NCI-H69 (cell line): ENCODE data around the gene PPP1R16B.

Experiments used
- DNase-seq: peaks from one replicate; lab custom pipeline; 2025; lab: John Stamatoyannopoulos, UW

Gene PPP1R16B

DNA sequence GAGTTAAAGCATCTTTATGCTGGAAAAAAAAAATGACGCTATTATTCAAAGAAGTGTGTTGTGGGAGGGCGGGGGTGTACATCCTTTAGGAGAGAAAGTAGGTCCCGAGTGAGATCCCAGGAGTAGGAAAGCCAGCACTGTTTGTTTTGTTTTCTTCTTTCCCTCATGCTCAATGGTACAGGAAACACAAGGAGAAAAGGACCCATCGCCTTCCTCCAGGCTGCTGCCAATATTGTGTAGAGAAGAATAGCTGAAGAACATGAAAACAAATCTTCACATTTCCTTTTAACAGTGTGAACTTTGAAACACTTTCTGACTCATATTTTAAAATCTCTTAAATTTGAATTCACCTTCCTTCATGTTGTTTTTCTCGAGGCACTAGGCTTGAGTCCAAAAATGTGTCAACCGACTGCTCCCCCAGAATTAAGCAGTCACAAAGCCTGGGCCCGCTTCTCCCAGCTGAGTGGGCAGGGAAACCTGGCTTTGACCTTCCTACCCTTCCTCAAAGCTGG lies 22.3 kb downstream of the PPP1R16B start:
- no peak for DNase-seq

DNA sequence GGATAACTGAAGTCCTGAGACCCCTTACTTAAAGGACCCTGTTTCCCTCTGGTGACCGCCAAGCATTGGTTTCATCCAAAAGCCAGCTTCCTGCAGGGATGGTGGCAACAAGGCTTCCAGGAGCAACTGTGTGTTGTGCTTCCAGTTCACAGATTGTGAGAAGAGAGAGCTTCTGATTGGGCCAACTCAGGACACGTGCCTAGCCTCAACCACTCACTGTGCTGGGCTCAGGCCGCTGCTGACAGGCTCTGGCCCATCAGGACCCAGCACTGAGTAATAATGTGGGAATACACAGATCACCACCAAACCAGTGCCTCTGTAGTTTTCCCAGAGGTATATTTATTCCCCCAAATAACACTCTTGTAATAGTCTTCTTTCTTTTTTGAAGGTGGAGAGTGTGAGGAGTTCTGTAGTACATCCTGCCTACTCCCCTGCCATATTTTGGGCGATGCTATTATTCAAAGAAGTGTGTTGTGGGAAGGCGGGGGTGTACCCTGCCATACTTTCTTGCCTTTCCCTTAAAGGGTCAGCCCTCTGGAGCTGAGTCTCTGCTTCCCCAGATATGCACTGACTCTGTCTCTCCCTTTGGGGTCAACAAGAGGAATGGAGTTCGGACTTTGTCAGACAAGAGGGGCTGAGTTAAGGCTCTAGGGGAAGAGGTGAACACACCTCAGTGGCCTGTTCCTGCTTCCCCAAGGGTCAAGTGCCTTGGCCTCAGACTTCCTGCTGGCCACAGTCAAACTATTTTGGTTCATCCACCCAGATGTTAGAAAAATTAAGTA lies 23.2 kb downstream of the PPP1R16B start:
- no peak for DNase-seq

GRCh38 chr20:38829296-38829875 lies 23.9 kb downstream of the PPP1R16B start:
- no peak for DNase-seq

DNA sequence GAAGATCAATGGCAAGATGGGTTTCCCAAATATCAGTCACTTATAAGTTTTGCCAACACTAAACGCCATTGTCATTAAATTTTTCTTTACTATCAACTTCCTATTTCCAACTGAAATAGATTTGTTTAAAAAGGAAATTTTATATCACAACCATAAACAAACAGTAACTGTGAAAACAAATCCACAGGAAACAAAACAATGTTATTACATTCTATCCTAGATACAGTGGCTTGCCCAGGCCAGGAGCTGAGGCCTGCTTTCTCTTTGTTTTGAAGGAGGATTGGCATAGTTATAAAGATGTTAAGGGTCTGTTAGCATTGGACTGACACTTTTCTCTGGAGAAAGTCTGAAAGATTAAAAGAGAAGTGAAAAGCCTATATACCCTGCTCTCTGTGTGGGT lies 24.9 kb downstream of the PPP1R16B start:
- DNase-seq, result no peak

DNA sequence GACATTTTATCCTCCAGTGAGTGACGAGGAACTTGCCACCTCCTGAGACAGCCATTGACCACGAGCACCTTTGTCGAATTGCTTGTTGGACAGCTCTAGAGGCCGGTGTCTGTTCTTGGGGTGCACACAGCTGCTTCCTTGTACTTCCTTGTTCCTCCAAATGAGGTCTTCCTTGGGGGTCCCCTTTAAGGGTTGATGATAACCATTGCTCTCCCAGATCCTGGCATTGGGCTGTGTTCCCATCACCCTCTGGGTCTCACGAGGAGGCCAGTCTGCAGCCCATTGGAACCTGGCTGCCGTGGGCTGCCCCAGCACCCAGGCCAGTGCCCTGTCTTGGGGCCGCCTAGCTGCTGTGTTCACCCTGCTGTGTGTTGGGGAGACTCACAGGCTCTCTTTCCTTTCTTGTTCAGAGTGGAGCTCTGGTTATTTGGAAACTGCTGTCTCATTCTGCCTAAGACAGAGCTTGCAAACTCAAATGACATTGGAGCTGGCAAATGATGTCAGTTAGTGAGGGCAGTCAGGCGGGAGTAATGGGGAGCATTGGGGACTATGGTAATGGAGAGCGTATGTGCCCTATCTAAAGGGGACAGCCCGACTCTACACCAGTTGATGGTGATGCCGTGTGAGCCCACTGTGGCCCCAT lies 25.7 kb downstream of the PPP1R16B start:
- DNase-seq, result no peak

- no peak for DNase-seq
These were observed 26.6 kb downstream of the PPP1R16B start for GRCh38 chr20:38831995-38832620.

DNA sequence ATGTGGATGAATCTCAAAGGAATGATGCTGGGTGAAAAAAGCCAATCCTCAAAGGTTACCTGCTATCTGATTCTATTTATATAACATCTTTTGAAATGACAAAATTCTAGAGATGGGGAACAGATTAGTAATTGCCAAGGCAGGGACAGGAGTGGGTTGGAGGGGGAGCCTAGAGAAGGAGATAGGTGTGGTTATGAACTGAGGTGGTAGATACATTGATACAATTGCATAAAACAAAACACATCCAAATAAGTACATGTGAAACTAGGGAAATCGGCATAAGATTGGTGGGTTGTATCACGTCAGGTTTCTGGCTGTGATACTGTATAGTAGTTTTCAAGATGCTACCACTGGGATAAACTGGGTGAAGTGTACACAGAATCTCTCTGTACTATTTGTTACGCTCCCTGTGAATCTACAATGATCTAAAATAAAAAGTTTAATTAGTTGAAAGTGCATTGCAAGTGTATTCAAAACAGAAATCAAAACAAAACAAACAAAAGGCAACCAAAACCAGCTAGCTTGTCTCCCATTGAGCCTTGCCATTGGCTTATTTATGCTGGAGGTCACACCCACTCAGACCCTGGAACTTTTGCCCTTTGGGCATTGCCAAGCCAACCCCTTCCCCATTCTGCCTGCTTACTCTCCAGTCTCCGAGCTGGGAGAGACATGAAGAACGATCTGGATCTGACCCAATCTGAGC lies 27.8 kb downstream of the PPP1R16B start:
- DNase-seq, result no peak

DNA sequence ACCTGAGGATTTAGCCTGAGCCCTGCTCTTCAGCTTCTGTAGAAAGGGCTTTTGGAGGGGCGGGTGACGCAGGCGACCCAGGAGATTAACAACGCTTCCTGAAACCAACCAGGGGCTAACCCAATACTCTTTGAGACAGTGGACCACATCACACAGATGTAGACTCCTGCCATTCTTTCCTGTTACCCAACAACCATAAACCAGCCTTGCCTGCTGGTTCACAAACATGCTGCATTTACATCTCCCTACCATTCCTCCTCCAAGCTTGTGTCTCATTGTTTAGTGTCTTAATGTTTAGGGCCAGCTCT lies 28.3 kb downstream of the PPP1R16B start:
- no peak for DNase-seq

- DNase-seq, result no peak
These were observed 29.4 kb downstream of the PPP1R16B start for GRCh38 chr20:38834868-38835267.

GRCh38 chr20:38835792-38836191 lies 30.3 kb downstream of the PPP1R16B start:
- DNase-seq, result no peak

GRCh38 chr20:38836991-38837390 lies 31.5 kb downstream of the PPP1R16B start:
- DNase-seq, result no peak

GRCh38 chr20:38838326-38838725 lies 32.8 kb downstream of the PPP1R16B start:
- DNase-seq, result no peak

GRCh38 chr20:38839563-38839962 lies 34.1 kb downstream of the PPP1R16B start:
- no peak for DNase-seq

DNA sequence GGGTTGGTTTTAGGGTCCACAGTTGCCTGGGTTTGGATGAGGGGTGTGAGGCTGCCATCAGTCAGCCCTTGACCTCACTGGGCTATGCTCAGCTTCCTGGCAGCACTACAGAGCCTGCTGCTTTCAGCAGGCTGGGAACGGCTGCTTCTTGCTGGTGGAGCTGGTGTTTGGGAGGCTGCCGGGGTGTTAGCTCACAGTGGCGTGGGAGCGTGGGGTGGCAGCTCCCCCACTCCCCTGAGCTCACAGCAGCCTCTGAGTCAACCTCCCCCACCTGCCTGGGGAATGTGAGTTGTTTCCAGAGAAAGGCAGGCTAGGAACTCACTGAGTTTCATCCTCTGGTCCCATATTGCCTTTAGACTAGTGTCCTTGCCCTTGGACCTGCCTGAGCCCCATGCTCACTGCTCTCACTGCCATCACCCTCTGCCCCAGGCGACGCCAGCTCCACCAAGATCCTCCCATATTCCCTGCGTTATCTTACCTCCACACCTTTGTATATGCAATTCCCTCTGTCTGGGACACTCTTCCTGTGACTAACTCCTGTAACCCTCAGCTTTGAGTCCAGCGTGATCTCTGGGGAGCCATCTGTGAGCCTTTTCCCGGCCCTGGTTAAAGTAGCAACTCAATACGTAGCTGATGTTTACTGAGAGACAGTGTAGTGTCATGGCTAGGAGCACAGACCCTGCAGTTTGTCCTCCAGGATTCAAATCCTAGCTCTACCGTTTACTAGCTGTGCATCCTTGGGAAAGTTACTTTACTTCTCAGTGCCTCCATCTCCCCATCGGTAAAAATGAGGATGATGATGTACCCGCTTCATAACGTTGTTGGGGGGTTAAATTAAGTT lies 34.8 kb downstream of the PPP1R16B start:
- no peak for DNase-seq

GRCh38 chr20:38840894-38841470 lies 35.5 kb downstream of the PPP1R16B start:
- DNase-seq, result no peak

DNA sequence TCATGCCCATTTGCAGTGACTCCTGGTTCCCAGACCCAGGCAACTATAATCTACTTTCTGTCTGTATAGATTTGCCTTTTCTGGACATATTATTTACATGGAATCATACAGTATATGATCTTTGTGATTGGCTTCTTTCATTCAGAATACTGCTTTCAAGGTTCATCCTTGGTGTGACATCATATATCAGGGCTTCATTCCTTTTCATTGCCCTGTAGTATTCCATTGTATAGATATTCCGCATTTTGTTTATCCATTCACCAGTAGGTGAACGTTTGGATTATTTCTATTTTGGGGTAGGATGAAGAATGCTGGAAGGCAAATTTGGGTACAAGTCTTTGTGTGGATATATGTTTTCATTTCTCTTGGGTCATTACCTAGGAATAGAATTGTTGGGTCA lies 36.1 kb downstream of the PPP1R16B start:
- DNase-seq, result no peak

DNA sequence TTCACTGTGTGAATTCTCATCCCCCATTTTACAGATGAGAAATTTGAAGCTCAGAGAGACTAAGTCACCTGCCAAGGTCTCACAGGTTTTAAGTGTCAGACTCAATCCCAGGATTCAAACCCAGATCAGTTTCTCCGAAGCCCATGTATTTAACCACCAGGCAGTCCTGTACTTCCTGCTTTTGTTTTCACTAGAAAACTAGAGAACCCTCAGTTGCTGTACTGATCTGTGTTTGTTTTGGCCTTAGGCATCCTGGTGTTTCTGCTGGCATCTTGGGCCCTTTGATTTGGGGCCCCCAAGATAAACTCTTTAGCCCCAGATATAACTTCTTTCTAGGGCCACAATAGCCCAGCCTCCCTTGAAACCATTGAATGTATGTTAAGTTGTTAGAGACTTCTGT lies 36.5 kb downstream of the PPP1R16B start:
- DNase-seq, result no peak

GRCh38 chr20:38842558-38842981 lies 37.1 kb downstream of the PPP1R16B start:
- DNase-seq, result no peak

DNA sequence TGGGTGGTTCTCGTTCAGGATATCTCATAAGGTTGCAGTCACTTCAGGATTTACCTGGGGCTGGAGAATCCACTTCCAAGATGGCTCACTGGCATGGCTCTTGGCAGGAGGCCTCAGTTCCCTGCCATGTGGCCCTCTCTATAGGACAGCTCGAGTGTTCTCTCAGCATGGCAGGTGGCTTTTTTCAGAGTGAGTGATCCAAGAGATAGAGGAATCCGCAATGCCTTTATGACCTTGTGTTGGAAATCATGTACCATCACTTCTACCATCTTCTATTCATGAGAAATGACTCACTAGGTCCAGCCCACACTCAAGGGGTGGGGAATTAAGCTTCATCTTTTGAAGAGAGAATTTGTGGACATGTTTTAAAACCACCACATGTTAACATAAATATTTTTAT lies 37.8 kb downstream of the PPP1R16B start:
- no peak for DNase-seq

DNA sequence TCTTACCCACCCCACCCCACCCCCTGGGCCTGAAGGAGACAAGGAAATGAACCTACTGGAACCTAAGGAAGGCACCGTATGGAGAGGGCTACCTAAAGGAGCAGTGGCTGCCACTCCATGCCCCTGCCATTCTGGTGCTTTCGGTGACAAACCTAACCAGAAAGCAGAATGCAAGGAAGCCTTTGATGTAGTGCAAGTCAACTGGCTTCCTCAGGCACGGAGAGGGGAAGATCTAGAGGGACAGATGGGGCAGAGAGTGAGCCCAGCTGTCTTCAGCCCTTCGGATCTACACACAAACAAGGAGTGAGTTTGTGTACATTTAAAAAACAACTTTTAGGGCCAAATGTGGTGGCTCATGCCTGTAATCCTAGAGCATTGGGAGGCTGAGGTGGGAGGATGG lies 39.5 kb downstream of the PPP1R16B start:
- no peak for DNase-seq

DNA sequence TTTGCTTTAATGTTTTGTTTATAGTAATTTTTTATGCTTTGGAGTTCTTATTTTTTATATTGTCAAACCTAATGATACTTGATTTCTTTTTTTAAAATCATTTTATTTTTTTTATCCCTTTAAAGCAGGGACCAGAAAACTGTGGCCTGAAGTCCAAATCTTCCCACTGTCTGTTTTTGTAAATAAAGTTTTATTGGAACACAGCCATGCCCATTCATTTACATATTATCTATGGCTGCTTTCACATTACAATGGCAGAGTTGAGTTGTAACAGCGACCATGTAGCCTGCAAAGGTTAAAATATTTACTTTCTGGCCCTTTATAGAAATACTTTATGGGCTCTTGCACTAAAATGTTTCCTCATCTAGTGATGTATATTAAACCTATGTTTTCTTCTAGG lies 42.3 kb downstream of the PPP1R16B start:
- no peak for DNase-seq
